ENCODE data around the gene KDM4E.

DNA sequence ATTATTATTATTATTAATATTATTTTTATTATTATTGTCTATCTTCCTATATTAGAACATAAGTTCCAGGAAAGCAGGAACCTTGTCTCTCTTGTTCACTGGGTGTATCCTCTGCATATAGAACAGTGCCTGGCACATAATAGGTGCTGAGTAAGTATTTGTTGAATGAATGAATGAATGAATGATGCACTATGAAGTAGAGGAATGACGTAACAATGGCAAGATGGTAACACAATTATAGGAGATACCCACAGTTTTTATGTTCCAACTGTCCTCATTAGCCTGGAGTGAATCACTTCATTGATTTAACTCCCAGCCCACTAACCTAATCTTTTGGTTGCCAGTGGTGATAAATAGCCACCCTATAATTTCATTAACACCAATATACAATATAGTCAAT lies 49.5 kb upstream of the KDM4E start:
- TF ChIP-seq, protein P1, sequence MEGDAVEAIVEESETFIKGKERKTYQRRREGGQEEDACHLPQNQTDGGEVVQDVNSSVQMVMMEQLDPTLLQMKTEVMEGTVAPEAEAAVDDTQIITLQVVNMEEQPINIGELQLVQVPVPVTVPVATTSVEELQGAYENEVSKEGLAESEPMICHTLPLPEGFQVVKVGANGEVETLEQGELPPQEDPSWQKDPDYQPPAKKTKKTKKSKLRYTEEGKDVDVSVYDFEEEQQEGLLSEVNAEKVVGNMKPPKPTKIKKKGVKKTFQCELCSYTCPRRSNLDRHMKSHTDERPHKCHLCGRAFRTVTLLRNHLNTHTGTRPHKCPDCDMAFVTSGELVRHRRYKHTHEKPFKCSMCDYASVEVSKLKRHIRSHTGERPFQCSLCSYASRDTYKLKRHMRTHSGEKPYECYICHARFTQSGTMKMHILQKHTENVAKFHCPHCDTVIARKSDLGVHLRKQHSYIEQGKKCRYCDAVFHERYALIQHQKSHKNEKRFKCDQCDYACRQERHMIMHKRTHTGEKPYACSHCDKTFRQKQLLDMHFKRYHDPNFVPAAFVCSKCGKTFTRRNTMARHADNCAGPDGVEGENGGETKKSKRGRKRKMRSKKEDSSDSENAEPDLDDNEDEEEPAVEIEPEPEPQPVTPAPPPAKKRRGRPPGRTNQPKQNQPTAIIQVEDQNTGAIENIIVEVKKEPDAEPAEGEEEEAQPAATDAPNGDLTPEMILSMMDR (IDR thresholded peaks at IDR 0.05) = no peak
- no peak for TF ChIP-seq POLR2AphosphoS5 (IDR thresholded peaks at IDR 0.05)
